ENCODE results near the gene C19orf81.
"Not testable (repeated sequence)": the region's sequence is repeated elsewhere in the genome, so short reads cannot be mapped to it uniquely, and the experiment has no call there.

The C19orf81 gene

DNA sequence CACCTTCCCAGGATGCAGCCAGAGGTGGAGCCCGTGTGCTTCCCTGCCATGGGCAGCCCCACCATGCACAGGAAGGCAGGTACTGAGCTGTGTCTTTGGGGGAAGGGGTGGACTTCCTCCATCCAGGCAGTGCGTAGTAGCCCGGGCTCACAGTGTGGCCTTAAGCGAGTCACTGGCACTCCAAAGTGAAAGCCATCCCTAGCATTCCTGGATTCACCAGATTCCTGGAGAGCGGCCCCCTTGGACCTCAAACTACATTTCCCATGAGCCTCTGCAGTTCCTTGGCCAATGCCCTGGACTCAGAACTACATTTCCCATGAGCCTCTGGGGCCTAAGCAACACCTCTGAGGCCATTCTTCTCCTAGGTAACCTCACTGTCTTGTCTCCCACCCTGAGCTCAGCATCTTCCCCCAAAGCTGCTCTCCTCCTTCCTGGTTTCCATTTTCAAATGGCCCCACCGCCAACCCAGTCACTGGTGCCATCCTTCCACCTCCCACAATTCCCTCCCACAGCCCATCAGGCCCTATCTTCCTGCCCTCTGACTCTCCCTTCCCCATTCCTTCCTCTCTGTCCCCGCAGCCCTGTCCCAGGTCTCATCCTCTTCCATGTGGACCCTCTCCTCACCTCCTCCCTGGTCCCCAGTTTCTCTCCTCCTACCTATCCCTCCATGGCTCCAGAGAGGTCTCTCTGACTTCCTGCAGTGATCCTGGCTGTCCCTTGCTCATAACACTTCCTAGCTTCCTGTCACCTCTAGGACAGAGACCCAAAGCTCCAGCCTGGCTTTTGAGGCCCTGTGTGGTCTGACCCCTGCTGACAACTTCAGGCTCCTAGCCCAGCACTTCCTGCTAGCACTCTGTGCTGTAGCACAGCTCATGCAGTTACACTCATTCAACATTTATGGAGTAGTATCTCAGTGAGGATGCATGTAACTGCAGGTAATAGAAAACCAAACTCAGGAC is at the start of gene C19orf81:
Gene C19orf81 (plus strand): TSS at position 13 of the 959 bp plus-strand sequence. CDS start 0 bp downstream, at position 13.
- DNase-seq, result no peak

- DNase-seq, result no peak
These were observed 47.7 kb upstream of the C19orf81 start for GRCh38 chr19:50601407-50602088.

DNA sequence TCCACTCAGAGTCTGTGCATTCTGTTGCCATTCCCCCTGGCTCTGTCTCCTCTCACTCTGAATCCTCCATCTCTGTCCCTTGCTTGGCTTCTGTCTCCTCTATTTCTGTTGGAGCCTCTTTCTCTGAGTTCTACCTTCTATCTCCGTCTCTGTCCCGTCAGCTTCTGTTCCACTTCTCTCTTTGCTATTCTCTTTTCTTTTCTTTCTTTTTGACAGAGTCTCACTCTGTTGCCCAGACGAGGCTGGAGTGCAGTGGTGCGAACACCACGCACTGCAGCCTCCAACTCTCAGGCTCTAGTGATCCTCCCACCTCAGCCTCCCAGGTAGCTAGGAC is 47.2 kb upstream of the C19orf81 start:
- no peak for DNase-seq

DNA sequence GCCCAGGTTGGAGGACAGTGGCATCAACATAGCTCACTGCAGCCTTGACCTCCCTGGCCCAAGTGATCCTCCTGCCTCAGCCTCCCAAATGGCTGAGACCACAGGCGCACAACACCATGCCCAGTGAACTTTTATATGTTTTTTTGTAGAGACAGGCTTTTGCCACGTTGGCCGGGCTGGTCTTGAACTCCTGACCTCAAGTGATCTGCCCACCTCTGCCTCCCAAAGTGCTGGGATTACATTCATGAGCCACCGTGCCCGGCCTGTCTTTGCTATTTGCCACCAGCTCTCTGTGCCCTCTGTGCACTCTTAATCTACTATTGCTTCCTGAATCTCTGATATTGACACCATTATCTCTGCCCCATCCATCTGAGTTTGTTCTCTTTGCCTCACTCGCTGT is 46.7 kb upstream of the C19orf81 start:
- no peak for DNase-seq

DNA sequence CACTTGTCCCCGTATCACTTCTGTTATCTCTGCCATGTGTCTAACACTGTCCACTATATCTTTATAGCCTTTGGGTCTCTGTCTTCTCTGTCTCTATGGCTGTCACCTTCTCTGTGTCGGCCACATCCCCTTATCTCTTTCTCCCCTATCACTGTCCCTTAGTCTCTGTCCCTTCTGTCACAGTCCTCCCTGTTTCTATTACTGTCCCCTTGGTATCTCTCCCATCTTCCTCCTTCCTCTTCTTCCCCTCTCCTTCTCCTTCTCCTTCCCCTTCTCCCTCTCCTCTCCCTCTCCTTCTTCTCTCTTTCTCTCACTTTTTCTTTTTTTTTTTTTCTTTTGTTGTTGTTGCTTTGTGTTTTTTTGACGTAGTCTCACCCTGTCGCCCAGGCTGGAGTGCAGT is 46.3 kb upstream of the C19orf81 start:
- no peak for DNase-seq

DNA sequence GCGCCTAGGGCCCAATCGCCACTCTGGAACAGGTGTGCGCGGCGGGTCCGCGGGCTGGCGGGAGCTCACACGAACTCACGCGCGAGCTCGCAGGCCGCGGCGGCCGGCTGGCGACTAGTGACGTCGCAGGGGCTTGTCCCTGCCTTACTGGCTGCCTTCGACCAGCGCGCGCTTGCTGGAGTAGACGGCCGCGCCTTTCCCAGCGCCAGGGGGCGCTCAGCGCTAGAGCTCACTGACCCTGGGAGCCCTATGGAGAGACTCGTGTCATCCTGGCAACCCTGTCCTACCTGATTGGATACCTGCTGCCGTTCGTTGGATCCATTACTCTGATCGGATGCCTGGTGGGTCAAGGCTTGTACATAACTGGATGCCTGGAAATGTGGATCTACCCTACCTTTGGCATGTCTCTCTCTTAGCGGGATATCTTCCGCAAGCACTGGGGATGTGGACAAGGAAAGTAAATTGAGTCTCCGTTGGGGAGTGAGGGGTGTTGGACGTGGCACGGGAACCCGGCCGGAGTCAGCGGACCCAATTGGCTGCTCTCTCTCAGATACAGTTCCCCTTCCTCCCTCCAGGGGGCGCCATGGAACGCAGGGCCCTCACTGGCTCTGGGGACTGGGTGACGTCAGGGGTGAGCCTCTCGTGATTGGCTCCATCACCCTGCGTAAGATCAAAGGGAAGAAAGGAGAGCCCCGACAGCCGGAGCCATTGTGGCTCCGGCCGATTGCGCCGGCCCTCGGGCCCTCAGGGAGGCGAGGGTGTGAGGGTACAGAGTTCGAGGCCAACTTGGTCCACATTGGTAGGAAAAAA is 44.8 kb upstream of the C19orf81 start:
- not testable (repeated sequence) for DNase-seq

GRCh38 chr19:50606059-50606836 is 43.0 kb upstream of the C19orf81 start:
- not testable (repeated sequence) for DNase-seq

DNA sequence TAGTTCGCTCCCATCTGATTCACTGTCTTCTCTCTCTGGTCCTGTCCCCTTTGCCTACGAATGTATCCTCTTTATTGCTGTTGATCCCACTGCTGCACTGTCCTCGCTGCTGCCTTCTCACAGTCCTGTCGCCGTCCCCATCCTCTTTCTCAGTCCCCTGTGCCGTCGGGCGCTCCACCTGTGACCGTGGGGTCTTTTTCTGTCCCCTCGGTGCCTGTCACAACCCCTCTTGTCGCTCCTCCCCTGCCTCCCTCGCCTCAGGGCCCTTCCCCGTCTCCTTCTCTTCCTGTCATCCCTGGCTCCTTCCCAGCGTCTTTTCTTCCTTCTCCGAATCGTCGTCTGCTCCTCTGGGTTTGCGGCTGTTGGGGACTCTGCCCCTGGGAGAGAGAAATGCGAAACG is 41.9 kb upstream of the C19orf81 start:
- DNase-seq, result no peak

DNA sequence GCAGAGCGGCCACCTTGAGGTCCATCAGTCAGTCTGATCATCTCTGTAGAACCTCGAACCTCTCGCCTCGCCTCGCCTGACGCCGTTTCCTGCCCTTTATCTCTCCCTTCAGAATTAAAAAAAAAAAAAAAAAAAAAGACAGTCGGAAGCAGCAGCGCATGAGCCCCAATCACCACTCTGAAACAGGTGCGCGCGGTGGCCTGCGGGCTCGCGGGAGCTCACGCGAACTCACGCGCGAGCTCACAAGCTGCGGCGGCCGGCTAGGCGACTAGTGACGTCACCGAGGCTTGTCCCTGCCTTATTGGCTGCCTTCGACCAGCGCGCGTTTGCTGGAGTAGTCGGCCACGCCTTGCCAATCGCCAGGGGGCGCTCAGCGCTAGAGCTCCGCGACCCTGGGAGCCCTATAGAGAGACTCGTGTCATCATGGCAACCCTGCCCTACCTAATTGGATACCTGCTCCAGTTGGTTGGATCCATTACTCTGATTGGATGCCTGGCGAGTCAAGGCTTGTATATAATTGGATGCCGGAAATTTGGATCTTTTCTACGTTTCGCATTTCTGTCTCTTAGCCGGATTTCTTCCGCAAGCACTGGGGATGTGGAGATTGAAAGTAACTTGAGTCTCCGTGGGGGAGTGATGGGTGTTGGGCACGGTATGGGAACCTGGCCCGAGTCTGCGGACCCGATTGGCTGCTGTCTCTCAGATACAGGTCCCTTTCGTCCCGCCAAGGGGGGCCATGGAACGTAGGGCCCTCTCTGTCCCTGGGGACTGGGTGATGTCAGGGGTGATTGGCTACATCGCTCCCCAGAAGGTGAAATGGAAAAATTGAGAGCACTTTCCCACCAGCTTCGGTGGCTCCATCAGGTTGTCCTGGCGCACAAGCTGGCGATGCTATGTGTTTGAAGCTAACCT is 41.1 kb upstream of the C19orf81 start:
- DNase-seq, result peak; percentile 16 to 59 (median 50)

GRCh38 chr19:50612504-50613404 is 36.5 kb upstream of the C19orf81 start:
- not testable (repeated sequence) for DNase-seq

DNA sequence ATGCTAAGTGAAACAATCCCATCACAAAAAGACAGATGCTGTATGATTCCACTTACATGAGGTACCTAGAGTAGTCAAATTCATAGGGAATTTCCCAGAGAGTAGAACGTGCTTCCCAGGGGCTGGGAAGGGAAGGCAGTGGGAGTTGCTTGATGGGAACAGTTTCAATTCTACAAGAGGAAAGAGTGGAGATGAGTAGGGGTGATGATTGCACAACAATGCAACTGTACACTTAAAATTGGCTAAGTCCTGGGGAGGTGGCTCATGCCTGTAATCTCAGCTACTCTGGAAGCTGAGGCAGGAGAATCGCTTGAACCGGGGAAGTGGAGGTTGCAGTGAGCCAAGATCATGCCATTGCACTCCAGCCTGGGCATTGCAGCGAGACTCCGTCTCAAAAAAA is 30.9 kb upstream of the C19orf81 start:
- not testable (repeated sequence) for DNase-seq

DNA sequence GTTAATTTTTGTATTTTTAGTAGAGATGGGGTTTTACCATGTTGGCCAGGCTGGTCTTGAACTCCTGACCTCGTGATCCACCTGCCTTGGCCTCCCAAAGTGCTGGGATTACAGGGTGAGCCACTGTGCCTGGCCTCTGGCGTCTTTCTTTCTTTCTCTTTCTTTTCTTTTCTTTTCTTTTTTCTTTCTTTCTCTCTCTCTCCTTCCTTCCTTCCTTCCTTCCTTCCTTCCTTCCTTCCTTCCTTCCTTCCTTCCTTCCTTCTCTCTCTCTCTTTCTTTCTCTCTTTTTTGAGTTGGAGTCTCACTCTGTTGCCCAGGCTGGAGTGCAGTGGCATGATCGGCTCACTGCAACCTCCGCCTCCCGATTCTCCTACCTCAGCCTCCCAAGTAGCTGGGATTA is 30.1 kb upstream of the C19orf81 start:
- not testable (repeated sequence) for DNase-seq

GRCh38 chr19:50620394-50620906 is 28.8 kb upstream of the C19orf81 start:
- not testable (repeated sequence) for DNase-seq

GRCh38 chr19:50624949-50625600 is 24.2 kb upstream of the C19orf81 start:
- no peak for DNase-seq

DNA sequence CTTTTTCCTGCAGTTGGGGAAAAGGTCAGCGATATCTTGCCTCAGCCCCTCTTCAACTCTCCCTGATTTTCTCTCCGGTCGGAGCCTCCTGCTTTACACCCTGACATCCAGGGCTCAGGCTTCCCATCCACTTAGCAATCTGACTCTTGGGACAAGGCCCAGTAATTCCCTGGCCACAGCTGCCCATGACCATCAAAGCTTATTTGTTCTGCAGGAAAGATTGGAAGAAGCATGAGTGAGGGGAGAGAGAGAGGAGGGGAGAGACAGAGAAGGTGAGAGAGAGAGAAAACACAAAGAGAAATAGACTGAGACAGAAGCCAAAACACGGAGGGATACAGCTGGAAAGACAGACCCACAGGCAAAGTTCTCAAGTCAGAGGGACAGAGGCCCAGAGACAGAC is 23.2 kb upstream of the C19orf81 start:
- no peak for DNase-seq

DNA sequence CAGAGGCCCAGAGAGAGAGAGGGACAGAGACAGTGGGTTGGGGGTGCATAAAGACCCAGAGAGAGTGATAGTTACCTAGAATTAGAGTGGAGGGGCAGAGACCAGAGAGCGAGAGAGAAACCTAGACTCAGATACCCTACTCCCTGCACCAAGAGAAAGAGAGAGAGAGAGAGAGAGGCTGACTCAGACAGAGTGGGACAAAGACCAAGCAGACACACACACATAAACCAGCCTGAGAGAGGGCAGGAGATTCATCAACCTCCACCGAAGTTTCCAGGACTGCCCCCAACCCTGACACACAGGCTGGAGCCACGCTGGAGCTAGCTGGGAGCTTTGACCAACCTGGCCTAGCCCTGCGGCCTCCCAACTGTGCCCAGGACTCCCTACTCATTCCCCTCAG is 22.4 kb upstream of the C19orf81 start:
- no peak for DNase-seq

- no peak for DNase-seq
These were observed 21.1 kb upstream of the C19orf81 start for GRCh38 chr19:50628146-50628545.

- DNase-seq, result no peak
These were observed 20.7 kb upstream of the C19orf81 start for GRCh38 chr19:50628551-50628950.

- DNase-seq, result no peak
These were observed 20.1 kb upstream of the C19orf81 start for GRCh38 chr19:50629194-50629593.

Measured in stimulated activated naive CD4-positive, alpha-beta T cell (primary cell).